Muscle layer of duodenum (tissue), 2 donors: ENCODE measurements around the gene KCNK1.

ENCODE experiments used
- H3K27ac ChIP-seq: one replicate; pipeline ENCODE4 v1.7.0; 2013; ENCODE audit warnings: mild to moderate bottlenecking, low read length
- H3K27me3 ChIP-seq: one replicate; pipeline ENCODE4 v1.7.0; 2013; ENCODE audit warnings: low read depth, mild to moderate bottlenecking, control low read depth, low read length
- H3K36me3 ChIP-seq, 2 donors: one replicate each; pipeline ENCODE4 v1.7.0; 2013; ENCODE audit warnings: low read length in 2 of 2, control low read depth in 1 of 2, mild to moderate bottlenecking in 1 of 2; ENCODE audit not compliant: insufficient read depth in 2 of 2, control insufficient read depth in 1 of 2
- H3K4me1 ChIP-seq, 2 donors: one replicate each; pipeline ENCODE4 v1.7.0; 2013; ENCODE audit warnings: low read length in 2 of 2, mild to moderate bottlenecking in 2 of 2, control low read depth in 1 of 2, moderate library complexity in 1 of 2; ENCODE audit not compliant: insufficient read depth in 2 of 2, control insufficient read depth in 1 of 2
- H3K4me3 ChIP-seq, 2 donors: one replicate each; pipeline ENCODE4 v1.7.0; 2013; ENCODE audit warnings: low read length in 2 of 2, low read depth in 1 of 2, mild to moderate bottlenecking in 1 of 2
- H3K9me3 ChIP-seq, 2 donors: one replicate each; pipeline ENCODE4 v1.7.0; 2013; ENCODE audit warnings: low read length in 2 of 2, control low read depth in 1 of 2, mild to moderate bottlenecking in 1 of 2; ENCODE audit not compliant: control insufficient read depth in 1 of 2
- donor health status: healthy.

The KCNK1 gene

GRCh38 chr1:233640179-233640578 lies 26.3 kb downstream of the KCNK1 start:
- peaks cover 0 to 4% of the 10 kb centered on the region in 2 donors for H3K36me3 ChIP-seq
- H3K27ac ChIP-seq: no peak overlapping the region
- H3K9me3 ChIP-seq: no peaks in the 10 kb centered on the region
- no peaks in the 10 kb centered on the region for H3K27me3 ChIP-seq
- H3K4me3 ChIP-seq: no peak overlapping the region
- H3K4me1 ChIP-seq: no peaks in the 10 kb centered on the region

GRCh38 chr1:233641029-233641428 lies 27.1 kb downstream of the KCNK1 start:
- H3K9me3 ChIP-seq: no peaks in the 10 kb centered on the region
- H3K4me3 ChIP-seq: no peak overlapping the region

DNA sequence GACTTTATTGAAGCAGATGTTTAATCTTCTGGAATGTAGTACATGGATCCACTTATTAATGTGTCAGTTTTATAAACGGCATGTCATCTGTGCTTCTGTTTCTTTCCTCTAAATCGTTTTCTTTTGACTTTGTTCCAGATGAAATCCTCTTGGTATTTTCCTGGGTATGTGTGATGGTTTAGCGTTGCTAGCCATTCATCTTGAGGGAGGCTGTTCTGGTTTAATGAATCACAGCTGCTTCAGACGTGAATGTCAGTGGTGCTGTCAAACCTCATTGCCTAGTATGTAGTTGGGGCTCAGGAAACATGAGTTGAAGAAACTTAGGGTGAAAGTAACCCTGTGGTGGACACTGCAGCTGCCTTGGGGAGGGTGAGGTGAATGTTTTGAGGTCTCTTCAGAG lies 33.2 kb downstream of the KCNK1 start:
- Histone ChIP-seq H3K36me3 (peaks cover 0 to 4% of the 10 kb centered on the region in 2 donors), H3K4me1 (no peaks in the 10 kb centered on the region), H3K9me3 (no peaks in the 10 kb centered on the region), H3K27me3 (no peaks in the 10 kb centered on the region), H3K27ac (no peak overlapping the region), H3K4me3 (no peak overlapping the region)

More at GRCh38 chr1:233641029-233641428, 27.1 kb downstream of the KCNK1 start:
- Histone ChIP-seq H3K36me3 (peaks cover 0 to 4% of the 10 kb centered on the region in 2 donors), H3K4me1 (no peaks in the 10 kb centered on the region), H3K27me3 (no peaks in the 10 kb centered on the region), H3K27ac (no peak overlapping the region)

DNA sequence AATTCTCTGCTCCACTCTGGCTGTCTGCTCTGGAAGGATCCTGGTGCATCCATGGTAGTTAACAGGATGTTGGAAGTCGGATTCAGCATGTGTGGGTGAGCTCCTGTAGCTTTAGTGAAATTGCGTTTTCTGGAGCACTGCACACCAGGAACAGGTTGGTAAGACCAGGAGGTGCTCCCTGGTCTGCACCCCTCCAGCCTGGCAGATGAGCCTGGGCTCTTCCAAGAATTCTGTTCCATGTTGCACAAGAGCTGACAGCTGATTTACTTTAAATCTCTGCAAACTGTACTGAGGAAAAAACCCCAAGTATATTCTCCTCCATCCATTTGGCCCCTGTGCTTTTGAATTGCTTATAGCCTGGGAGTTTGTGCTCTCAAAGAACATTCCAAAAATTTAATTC lies 33.7 kb downstream of the KCNK1 start:
- Histone ChIP-seq H3K27ac (no peak overlapping the region), H3K4me1 (no peaks in the 10 kb centered on the region), H3K36me3 (peaks cover 0 to 4% of the 10 kb centered on the region in 2 donors), H3K9me3 (no peaks in the 10 kb centered on the region), H3K27me3 (no peaks in the 10 kb centered on the region), H3K4me3 (no peak overlapping the region)

DNA sequence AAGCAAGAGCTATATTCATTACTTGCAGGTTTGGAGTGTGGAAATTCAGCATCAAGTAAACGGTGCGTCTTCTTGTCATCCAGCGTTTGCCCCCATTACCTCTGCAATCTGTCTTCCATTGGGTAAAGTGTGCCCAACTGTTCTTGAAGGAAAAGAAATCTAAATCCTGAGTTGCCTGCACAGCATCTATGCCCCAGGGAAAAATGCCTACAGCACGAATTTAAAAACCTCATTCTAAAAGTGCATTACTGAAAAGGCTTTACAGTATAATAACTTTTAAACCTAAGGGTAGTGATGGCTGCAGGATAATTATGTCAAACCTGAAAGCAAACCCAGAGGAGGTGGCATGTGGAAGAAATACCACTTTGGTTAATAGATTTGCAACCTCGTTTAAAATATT lies 37.2 kb downstream of the KCNK1 start:
- no peaks in the 10 kb centered on the region for H3K27me3 ChIP-seq
- H3K27ac ChIP-seq: no peak overlapping the region
- no peak overlapping the region for H3K4me3 ChIP-seq
- no peaks in the 10 kb centered on the region for H3K4me1 ChIP-seq
- no peaks in the 10 kb centered on the region for H3K9me3 ChIP-seq
- H3K36me3 ChIP-seq: no peaks in the 10 kb centered on the region

DNA sequence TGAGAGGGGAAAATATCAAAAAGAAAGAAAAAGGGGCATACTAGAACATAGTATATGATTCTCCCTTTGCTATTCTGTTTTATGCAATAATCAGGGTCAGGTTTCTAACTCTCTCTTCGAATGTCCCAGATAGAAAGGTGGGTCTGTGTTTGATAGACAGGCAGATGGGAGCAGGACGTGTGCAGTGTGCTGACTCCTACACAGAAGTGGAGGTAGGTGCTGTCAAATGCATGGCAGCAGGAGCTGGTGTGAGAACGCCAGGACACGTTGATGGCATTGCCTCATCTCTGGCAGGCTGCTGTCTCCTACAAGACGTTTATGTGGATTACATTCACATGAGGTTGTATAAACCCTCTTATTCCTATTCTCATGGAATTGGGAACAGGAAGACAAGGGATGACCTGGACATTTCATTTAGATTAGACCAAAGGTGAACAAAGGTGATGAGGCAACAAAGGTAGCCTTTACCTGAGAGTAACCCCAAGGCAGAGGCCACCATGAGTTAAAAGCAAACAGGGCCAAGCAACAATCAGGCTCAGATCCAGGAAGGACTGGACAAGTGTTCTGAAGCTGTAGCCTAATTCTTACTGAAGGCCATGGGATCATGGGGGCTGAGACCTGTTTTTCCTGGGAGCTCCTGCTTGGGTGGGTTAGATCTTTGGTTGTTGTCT lies 37.8 kb downstream of the KCNK1 start:
- Histone ChIP-seq H3K27me3 (no peaks in the 10 kb centered on the region), H3K4me3 (no peak overlapping the region), H3K27ac (no peak overlapping the region), H3K4me1 (no peaks in the 10 kb centered on the region), H3K9me3 (no peaks in the 10 kb centered on the region), H3K36me3 (no peaks in the 10 kb centered on the region)

DNA sequence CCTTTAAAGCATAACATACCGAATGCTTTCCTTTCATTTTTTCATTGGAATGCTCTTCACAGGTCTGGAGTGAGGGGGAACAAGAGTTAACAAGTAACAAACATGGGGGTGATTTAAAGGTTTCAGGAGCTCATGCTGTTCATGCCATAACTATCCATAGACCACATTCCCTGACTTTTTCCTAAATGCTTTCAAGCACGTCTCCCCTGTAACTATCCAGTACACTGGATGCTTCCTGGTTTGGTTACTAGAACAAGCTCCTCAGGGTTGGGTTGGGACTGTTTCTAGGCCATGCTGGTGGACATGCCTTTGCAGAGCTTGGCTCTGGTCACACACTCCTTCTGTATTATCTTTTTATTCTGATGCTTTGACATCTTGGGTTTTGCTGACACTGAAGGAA lies 38.6 kb downstream of the KCNK1 start:
- H3K36me3 ChIP-seq: no peaks in the 10 kb centered on the region
- H3K9me3 ChIP-seq: no peaks in the 10 kb centered on the region
- H3K4me1 ChIP-seq: no peaks in the 10 kb centered on the region
- no peak overlapping the region for H3K27ac ChIP-seq
- H3K27me3 ChIP-seq: no peaks in the 10 kb centered on the region
- no peak overlapping the region for H3K4me3 ChIP-seq

DNA sequence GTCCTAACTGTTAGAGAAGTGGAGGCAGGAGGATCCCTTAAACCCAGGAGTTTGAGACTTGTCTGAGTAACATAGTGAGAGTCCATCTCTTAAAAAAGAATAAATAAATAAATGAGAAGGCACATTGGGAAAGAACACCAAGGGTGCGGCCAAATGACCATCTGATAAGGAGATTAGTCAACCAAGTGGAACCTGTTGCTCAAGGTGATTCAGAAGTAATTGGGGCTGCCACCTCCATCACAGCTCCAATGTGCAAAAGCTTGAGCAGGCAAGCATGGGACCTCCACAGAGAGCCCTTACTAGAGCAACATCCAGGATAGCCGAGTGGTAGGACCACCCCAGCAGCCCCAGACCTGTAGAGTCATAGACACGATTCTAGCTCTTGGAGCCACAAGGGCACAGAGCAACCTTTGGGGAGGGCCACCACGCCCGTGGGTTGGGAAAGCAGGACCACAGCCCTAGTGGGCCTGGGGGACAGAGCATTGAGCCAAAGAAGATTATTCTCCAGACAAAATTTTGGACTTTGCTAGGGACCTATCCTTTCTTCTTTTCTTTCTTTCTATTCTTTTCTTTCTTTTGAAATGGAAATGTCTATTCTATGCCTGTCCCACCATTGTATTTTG lies 40.9 kb downstream of the KCNK1 start:
- Histone ChIP-seq H3K27ac (no peak overlapping the region), H3K4me3 (no peak overlapping the region)

GRCh38 chr1:233655301-233655740 lies 41.4 kb downstream of the KCNK1 start:
- H3K4me1 ChIP-seq: no peaks in the 10 kb centered on the region
- H3K27ac ChIP-seq: no peak overlapping the region
- no peaks in the 10 kb centered on the region for H3K27me3 ChIP-seq
- no peaks in the 10 kb centered on the region for H3K36me3 ChIP-seq
- H3K9me3 ChIP-seq: no peaks in the 10 kb centered on the region
- no peak overlapping the region for H3K4me3 ChIP-seq

More for the DNA sequence above, 40.9 kb downstream of the KCNK1 start:
- Histone ChIP-seq H3K4me1 (no peaks in the 10 kb centered on the region), H3K9me3 (no peaks in the 10 kb centered on the region), H3K36me3 (no peaks in the 10 kb centered on the region), H3K27me3 (no peaks in the 10 kb centered on the region)

GRCh38 chr1:233656032-233656635 lies 42.2 kb downstream of the KCNK1 start:
- no peak overlapping the region for H3K4me3 ChIP-seq
- H3K27ac ChIP-seq: no peak overlapping the region
- no peaks in the 10 kb centered on the region for H3K27me3 ChIP-seq
- H3K9me3 ChIP-seq: no peaks in the 10 kb centered on the region
- no peaks in the 10 kb centered on the region for H3K36me3 ChIP-seq
- no peaks in the 10 kb centered on the region for H3K4me1 ChIP-seq

- Histone ChIP-seq H3K27ac (no peak overlapping the region), H3K27me3 (no peaks in the 10 kb centered on the region), H3K9me3 (no peaks in the 10 kb centered on the region), H3K36me3 (no peaks in the 10 kb centered on the region), H3K4me3 (no peak overlapping the region), H3K4me1 (no peaks in the 10 kb centered on the region)
These were observed 42.8 kb downstream of the KCNK1 start for GRCh38 chr1:233656687-233657086.
